Inferior parietal cortex (tissue), 1 donor: ENCODE data around the gene CACNA1C.

ENCODE experiments used
- DNase-seq: peaks from one replicate; pipeline ENCODE4 v3.0.0-alpha.2; 2016; ENCODE audit errors: extremely low spot score

CACNA1C gene

DNA sequence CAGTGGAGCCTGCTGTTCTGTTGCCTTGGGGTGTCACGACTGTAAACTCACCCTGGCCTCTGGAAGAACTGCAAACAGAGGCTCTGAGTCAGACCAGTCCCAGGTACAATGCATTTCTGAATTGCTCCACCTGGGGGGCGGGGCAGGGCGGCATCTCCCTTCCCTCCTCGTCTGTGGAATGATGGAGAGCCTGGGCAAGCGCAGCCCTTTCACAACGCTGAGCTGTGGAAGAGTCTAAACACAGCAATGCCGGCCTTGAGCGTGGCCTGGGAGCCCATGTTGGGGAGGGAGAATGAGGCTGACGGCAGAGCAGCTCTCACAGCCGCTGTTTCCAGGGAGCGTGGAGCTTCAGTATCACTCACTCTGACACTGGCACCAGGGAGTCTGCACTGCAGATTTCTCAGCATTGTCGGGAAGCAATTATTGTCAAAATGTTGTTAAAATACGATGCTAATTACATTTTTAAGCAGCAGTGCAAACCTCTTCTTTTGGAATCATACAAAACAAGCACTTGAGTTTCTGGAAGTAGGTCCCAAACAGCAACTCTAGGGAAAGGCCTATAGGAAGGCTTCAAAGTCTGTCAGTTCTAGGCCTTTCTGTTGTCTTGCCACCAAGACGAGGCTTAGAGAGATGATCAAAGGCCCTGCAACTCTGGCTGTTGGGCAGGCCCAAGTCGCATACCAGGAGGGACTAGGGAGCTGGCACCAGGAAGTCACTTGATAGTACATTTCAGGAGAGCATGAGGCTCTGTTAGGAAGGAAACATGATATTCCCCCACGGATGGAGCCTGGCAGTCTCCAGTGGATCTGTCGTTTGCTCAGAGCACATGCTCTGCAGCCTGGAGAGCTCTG is 498.0 kb downstream of the CACNA1C start:
- DNase-seq: no peak

DNA sequence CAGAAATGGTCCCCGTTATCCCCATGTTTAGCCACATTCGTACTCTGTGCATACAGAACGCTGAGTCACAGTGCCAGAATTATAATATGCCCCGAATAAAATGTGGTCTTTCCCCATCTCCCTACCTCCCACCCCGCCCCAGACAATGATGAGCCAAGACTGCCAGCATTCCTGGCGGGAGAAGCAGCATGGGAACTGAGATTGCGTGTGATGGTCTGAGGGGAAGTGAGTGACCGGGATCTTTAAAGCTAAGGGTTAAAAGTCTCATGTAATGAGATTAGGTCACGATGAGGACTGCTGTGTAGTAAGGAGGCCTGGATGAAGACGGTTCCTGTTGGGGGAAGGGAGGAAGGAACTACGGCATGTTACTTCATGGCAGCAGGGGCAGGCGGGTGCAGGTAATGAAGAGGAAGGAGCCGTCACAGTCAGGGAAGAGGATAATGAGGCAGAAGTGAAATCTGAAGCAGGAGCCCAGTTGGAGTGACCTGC is 498.7 kb downstream of the CACNA1C start:
- no peak for DNase-seq

DNA sequence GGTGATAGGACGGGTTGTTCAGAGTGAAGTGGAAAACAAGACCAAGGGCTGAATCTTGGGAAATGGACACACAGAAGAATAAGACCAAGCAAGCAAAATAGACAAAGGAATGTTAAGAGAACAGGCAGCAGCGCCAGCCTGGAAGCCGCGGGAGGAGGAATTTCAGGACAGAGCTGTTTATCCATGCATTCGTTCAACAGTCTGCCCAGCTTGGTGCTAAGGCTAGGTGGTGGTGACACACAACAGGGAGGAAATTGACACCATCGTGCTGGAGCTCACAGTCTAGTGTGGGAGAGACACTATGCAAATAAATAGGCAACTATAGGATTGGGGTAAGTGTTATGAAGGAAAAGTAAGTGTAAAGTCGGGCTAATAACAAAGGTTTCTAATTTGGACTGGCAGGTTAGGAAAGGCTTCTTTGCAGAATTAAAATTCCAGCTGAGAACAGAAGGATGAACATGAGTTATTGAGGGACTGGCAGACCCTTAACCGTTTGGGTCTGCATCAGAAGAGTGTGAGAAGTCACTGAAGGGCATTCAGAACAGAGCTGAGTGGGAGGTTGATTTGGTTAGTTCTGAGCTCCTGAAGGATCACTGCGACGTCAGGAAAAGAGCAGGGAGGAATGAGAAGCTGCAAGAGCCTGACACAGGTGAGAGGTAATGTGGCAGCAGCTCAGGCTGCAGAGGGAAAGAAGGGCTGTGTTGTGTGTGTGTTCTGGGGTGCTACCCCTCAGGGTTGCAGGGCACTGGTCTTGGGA is 499.4 kb downstream of the CACNA1C start:
- no peak for DNase-seq

- no peak for DNase-seq
These were observed 500.8 kb downstream of the CACNA1C start for GRCh38 chr12:2553388-2554126.

DNA sequence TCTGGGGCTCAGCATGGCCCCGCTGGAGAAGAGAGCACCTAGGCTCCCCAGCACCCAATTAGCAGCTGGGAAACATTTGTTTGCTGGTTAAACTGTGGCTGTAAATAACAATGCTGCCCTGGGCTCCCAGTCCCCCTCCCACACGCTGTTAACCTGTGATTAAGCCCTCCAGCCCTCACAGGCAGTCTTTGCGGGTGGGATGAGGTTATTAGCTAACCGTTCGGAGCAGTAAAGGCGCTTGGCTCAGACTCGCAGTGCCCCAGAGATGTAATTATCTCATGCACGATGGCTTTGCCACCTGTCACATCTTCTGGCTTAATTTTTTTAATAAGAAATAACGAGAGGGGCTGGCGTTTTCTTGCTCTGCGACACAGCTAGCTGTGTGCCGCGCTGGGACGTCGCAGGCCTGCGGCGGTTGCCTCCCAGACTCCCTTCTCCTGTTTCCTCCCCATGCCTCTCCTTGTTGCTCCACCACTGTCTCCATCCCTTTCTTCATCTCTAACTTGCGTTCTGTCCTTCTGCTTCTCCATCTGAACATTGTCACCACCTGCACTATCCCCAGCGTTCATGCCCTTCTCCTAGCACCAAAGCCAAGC is 502.8 kb downstream of the CACNA1C start:
- DNase-seq: no peak

- no peak for DNase-seq
These were observed 504.8 kb downstream of the CACNA1C start for GRCh38 chr12:2557597-2557996.

- no peak for DNase-seq
These were observed 507.1 kb downstream of the CACNA1C start for GRCh38 chr12:2559931-2560330.

GRCh38 chr12:2560356-2560755 is 507.6 kb downstream of the CACNA1C start:
- no peak for DNase-seq

GRCh38 chr12:2561367-2561766 is 508.6 kb downstream of the CACNA1C start:
- DNase-seq: no peak

DNA sequence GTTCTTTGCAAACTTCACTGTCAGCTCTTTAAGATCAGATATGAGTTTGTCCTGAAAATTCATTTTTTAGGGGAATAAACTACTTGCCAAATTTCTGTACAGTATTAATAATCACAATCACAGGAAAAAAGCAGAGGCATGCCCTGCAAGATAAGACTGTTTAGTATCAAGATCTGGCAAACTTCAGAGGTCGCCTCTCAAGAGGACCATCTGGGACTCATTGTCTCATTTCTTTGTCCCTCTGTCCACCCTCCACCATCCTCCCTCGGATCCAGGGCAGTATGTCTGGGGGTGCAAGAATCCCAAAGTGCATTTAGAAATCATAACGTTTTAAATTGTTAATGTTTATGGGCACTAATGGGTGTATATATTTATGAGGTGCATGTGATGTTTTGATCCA is 509.6 kb downstream of the CACNA1C start:
- no peak for DNase-seq

DNA sequence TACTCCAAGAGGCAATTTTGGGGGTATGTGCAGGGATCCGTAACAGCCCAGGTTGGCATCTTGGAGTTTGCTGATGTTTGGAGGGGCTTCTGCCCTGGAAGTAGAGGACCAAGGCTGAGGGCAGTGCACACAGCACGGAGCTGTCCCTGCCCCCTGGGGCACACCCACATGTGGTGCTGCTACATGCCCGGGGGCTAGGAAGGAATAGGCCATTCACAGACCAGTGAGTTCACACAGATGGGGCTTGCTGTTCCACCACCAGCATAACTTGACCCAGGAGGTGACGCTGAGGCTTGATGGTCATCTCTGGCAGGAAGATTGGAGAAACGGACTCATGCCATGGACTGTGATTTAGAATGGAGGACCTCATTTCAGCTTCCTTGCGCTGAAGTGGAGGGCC is 510.9 kb downstream of the CACNA1C start:
- DNase-seq: no peak

DNA sequence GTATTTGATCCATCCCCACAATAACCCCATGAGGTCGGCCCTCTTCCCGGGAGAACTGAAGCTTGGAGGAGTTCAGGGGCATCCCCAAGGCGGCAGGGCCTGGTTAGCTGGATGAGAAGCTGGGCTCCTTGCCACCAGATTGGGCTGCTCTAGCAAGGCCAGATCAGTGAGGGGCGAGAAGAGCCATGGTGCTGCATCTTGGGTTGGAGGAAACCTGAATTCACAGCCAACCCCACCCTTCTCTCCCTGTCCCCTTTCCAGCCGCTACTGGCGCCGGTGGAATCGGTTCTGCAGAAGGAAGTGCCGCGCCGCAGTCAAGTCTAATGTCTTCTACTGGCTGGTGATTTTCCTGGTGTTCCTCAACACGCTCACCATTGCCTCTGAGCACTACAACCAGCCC is 513.4 kb downstream of the CACNA1C start:
- no peak for DNase-seq

GRCh38 chr12:2567711-2568110 is 514.9 kb downstream of the CACNA1C start:
- no peak for DNase-seq

DNA sequence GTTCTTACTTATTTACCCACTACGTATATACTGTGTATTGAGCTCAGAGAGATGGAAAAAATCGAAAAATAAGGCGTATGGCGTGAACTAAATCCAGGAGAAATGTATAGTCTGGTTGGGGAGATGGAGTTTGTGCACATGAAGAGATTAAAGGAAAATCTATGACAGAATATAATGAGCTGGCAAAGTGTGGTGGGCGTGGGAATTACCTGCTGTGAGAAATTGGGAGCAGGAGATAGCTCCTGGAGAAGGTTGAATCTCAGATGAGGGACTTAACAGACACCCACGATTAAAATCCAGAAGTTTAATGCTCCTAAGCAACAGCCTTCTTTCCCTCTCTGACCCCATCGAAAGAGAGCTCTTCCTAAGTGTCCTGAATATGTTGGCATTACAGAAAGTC is 517.8 kb downstream of the CACNA1C start:
- no peak for DNase-seq

DNA sequence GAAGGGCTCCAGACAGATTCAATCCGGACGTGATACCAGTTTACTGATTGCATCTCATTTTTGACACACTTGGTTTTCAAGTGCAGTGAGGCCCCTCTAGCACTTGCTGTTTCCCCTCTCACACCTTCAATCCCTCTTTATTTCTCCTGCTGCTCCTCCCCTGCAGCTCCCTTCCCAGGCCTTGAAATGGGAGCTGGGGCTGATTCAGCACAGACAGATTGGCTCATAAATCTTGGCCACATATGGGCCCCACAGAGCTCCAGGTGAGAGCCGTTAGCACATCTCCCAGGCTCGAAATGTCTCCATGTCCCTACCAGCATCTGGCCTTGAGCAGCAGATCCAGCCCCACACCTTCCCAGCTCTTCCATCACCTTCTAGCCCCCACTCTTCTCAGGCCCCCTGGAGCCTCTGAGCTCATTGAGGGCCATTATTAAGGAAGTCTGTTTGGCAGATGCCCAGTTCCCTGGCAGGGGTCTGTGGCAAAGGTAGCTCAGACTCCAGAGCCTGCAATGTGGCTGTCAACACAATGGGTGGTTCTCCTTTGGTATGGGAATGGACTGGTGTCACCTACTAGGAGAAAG is 521.7 kb downstream of the CACNA1C start:
- no peak for DNase-seq

DNA sequence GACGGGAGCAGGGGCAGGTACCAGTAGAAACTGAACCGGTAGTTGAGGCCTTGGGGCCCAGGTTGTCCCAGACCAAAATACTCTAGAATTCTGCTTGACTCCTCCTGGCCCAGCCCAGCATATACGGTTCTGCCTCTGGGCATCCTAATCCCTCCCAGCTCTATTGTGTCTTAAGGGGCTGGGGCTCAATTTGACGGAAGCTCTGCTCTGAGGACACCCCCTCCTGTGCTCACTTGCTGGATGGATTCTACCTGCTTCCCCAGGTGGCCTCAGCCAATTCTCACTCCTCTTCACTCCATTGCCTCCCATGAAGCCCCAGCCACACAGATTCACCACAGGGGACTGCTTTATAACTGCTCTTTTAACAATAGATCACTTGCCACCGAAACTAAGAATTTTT is 522.5 kb downstream of the CACNA1C start:
- DNase-seq: no peak

- DNase-seq: no peak
These were observed 525.4 kb downstream of the CACNA1C start for GRCh38 chr12:2578211-2578610.

DNA sequence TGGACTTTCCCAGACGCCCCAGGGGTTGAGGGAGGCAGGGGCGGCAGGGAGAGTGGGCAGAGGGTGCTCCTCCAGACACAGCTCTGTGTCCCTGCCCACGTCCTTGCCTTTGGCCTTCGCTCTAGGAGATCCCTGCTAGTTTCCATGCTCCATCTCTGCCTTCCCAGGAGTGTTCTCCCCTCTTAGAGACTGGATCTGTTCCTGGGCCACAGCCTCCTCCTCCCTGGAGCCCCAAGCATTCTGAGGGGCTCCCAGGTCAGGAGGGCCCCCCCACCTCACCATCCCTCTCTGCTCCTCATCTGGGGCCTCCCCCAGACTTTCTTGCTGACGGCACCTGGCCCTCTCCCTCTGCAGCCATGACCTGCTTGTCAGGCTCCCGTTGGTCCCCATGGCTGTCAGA is 526.0 kb downstream of the CACNA1C start:
- no peak for DNase-seq

GRCh38 chr12:2580821-2581220 is 528.0 kb downstream of the CACNA1C start:
- DNase-seq: no peak

DNA sequence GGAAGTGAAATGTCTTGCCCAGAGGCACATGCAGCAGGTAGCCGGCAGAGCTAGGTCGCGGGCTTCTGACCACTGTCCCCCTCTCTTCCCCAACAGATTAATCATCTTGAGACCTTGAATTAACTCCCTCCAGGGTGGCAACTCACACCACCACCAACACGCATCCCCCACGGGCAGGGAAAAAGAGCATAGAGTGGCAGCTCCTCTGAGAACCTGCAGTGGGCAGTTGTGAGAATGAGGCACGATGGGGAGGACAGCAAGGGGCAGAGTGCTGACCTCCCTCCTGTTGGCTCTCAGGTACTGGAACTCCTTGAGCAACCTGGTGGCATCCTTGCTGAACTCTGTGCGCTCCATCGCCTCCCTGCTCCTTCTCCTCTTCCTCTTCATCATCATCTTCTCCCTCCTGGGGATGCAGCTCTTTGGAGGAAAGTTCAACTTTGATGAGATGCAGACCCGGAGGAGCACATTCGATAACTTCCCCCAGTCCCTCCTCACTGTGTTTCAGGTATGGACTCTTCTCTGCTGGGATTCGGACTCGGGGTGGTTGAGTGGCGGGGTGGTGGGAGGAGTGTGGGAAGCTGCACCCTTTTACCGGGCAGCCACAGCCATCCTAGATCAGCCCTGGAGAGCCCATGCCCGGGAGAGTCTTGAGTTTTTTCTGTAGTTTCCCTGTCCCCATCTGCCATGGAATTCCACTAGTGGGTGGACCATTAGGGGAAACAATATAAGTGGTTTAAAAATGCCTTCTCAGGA is 528.7 kb downstream of the CACNA1C start:
- DNase-seq: no peak

DNA sequence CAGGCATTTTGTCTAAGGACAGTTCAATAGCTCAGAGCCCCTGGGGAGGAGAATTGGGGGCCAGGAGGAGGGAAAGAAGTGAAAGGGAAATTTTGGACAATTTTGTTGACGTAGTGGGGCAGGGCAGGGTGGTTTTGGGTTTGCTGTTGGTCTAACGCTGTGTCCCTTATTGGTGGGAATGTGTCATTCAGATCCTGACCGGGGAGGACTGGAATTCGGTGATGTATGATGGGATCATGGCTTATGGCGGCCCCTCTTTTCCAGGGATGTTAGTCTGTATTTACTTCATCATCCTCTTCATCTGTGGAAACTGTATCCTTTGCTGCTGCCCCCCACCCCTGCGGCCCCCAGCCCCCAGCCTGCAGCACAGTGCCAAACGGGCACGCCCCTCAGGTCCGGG is 529.8 kb downstream of the CACNA1C start:
- no peak for DNase-seq
